Astrocyte (in vitro differentiated cells and primary cell): ENCODE results near the gene POFUT2. TPM values are rescaled to one million over a fixed set of nuclear protein-coding genes. Genes with fewer than 3 reads are reported as not detected.

Experiments
- DNase-seq: peaks from one replicate; pipeline ENCODE4 v3.0.0-alpha.2; 2010; ENCODE audit warnings: low read depth
- FAIRE-seq: peaks from 2 replicates; lab custom pipeline; 2011; peaks lifted over from hg19 to GRCh38; lab: Jason Lieb, UNC
- H2AFZ ChIP-seq: 2 replicates; pipeline ENCODE4 v1.6.0; 2012; ENCODE audit warnings: low read depth, low read length, inconsistent platforms
- H3K27ac ChIP-seq: 2 replicates; pipeline ENCODE4 v1.5.1; 2011; ENCODE audit warnings: low read depth, low read length, inconsistent platforms
- H3K27me3 ChIP-seq: 2 replicates; pipeline ENCODE4 v1.6.0; 2011; ENCODE audit warnings: low read length, inconsistent platforms; ENCODE audit not compliant: insufficient read depth
- H3K36me3 ChIP-seq: 2 replicates; pipeline ENCODE4 v1.5.1; 2011; ENCODE audit warnings: low read length, inconsistent platforms; ENCODE audit not compliant: insufficient read depth
- H3K4me1 ChIP-seq: 2 replicates; pipeline ENCODE4 v1.5.1; 2011; ENCODE audit warnings: low read length, inconsistent platforms; ENCODE audit not compliant: insufficient read depth
- H3K4me2 ChIP-seq: 2 replicates; pipeline ENCODE4 v1.6.0; 2012; ENCODE audit warnings: low read length, inconsistent platforms
- H3K4me3 ChIP-seq: 2 replicates; pipeline ENCODE4 v1.5.1; 2011; ENCODE audit warnings: low read depth, mild to moderate bottlenecking, low read length, inconsistent platforms; ENCODE audit not compliant: insufficient read depth
- H3K79me2 ChIP-seq: 2 replicates; pipeline ENCODE4 v1.6.0; 2012; ENCODE audit warnings: mild to moderate bottlenecking, low read length, inconsistent platforms; ENCODE audit not compliant: insufficient read depth
- H3K9ac ChIP-seq: 2 replicates; pipeline ENCODE4 v1.6.0; 2012; ENCODE audit warnings: mild to moderate bottlenecking, low read length, inconsistent platforms
- H3K9me3 ChIP-seq: 2 replicates; pipeline ENCODE4 v1.5.1; 2012; ENCODE audit warnings: low read depth, mild to moderate bottlenecking, low read length, inconsistent platforms; ENCODE audit not compliant: insufficient read depth
- H4K20me1 ChIP-seq: 2 replicates; pipeline ENCODE4 v1.6.0; 2012; ENCODE audit warnings: low read length, inconsistent platforms; ENCODE audit not compliant: insufficient read depth
- H3K27ac Mint-ChIP-seq: one replicate; pipeline ENCODE4 v1.8.0; 2021; ENCODE audit warnings: mild to moderate bottlenecking, mixed read lengths; ENCODE audit not compliant: unreplicated experiment
- H3K27me3 Mint-ChIP-seq: one replicate; pipeline ENCODE4 v1.8.0; 2021; ENCODE audit warnings: low read depth, mixed read lengths; ENCODE audit not compliant: unreplicated experiment
- H3K36me3 Mint-ChIP-seq: one replicate; pipeline ENCODE4 v1.8.0; 2021; ENCODE audit warnings: low read depth, mixed read lengths; ENCODE audit not compliant: unreplicated experiment
- H3K4me1 Mint-ChIP-seq: one replicate; pipeline ENCODE4 v1.8.0; 2021; ENCODE audit warnings: low read depth, mixed read lengths; ENCODE audit not compliant: unreplicated experiment
- H3K4me3 Mint-ChIP-seq: one replicate; pipeline ENCODE4 v1.8.0; 2021; ENCODE audit warnings: mild to moderate bottlenecking, moderate library complexity, mixed read lengths; ENCODE audit not compliant: unreplicated experiment
- H3K9me3 Mint-ChIP-seq: one replicate; pipeline ENCODE4 v1.8.0; 2021; ENCODE audit warnings: mild to moderate bottlenecking, mixed read lengths; ENCODE audit not compliant: unreplicated experiment
- CTCF ChIP-seq: IDR thresholded peaks from 2 replicates; pipeline ENCODE4 v1.5.1; 2011; ENCODE audit warnings: low read depth, mild to moderate bottlenecking, inconsistent platforms, low read length, moderate library complexity; ENCODE audit not compliant: insufficient read depth
- EZH2 ChIP-seq: IDR thresholded peaks from 2 replicates; pipeline ENCODE4 v1.6.1; 2012; ENCODE audit warnings: mild to moderate bottlenecking, low read length, inconsistent platforms; ENCODE audit not compliant: insufficient read depth
- total RNA-seq: library from RNA; stranded (reverse); gene quantifications from 2 replicates; pipeline ENCODE4 v1.2.1, GENCODE V29; 2021

Gene POFUT2
- total RNA-seq, 1 donor from 2014 or later = 109 TPM

- FAIRE-seq = no peak
- H3K36me3 ChIP-seq = no peaks in the 10 kb centered on the region
Observed at GRCh38 chr21:45310459-45310858, 22.8 kb upstream of the POFUT2 start.

GRCh38 chr21:45309987-45310381, 22.3 kb upstream of the POFUT2 start:
- H2AFZ ChIP-seq = no peak overlapping the region
- Mint-ChIP-seq H3K27ac (no peak overlapping the region), H3K4me1 (peaks cover 47% of the 10 kb centered on the region), H3K36me3 (peaks cover 14% of the 10 kb centered on the region), H3K9me3 (peaks cover 10% of the 10 kb centered on the region), H3K27me3 (no peaks in the 10 kb centered on the region), H3K4me3 (no peak overlapping the region)
- no peak overlapping the region for H3K4me2 ChIP-seq
- no peak overlapping the region for H3K27ac ChIP-seq
- TF ChIP-seq CTCF (no peak), EZH2 (no peak)
- no peaks in the 10 kb centered on the region for H3K79me2 ChIP-seq
- H3K9ac ChIP-seq = no peak overlapping the region
- peaks cover 41% of the 10 kb centered on the region for H3K4me1 ChIP-seq
- H4K20me1 ChIP-seq = no peaks in the 10 kb centered on the region
- FAIRE-seq (no peak), DNase-seq (no peak)
- H3K4me3 ChIP-seq = no peak overlapping the region
- no peaks in the 10 kb centered on the region for H3K9me3 ChIP-seq
- H3K36me3 ChIP-seq = no peaks in the 10 kb centered on the region
- H3K27me3 ChIP-seq = no peaks in the 10 kb centered on the region

More at GRCh38 chr21:45310459-45310858, 22.8 kb upstream of the POFUT2 start:
- peaks cover 43% of the 10 kb centered on the region for H3K4me1 Mint-ChIP-seq
- Histone ChIP-seq H3K9me3 (no peaks in the 10 kb centered on the region), H3K4me1 (peaks cover 40% of the 10 kb centered on the region), H3K4me3 (no peak overlapping the region), H3K4me2 (no peak overlapping the region), H3K79me2 (no peaks in the 10 kb centered on the region), H2AFZ (no peak overlapping the region), H3K27ac (no peak overlapping the region), H3K9ac (no peak overlapping the region), H4K20me1 (no peaks in the 10 kb centered on the region), H3K27me3 (no peaks in the 10 kb centered on the region)
- TF ChIP-seq CTCF = no peak
- no peak for TF ChIP-seq EZH2
- H3K27me3 Mint-ChIP-seq = no peaks in the 10 kb centered on the region
- DNase-seq = no peak
- H3K9me3 Mint-ChIP-seq = peaks cover 13% of the 10 kb centered on the region
- H3K36me3 Mint-ChIP-seq = peaks cover 11% of the 10 kb centered on the region
- H3K4me3 Mint-ChIP-seq = no peak overlapping the region
- no peak overlapping the region for H3K27ac Mint-ChIP-seq

GRCh38 chr21:45309069-45309986, 21.6 kb upstream of the POFUT2 start:
- Mint-ChIP-seq H3K36me3 (peaks cover 9% of the 10 kb centered on the region), H3K4me3 (peak overlapping the region; percentile 35), H3K9me3 (peaks cover 7% of the 10 kb centered on the region), H3K27me3 (no peaks in the 10 kb centered on the region), H3K4me1 (peaks cover 47% of the 10 kb centered on the region), H3K27ac (peak overlapping the region; percentile 91)
- Histone ChIP-seq H3K36me3 (no peaks in the 10 kb centered on the region), H3K4me1 (peaks cover 44% of the 10 kb centered on the region), H3K79me2 (no peaks in the 10 kb centered on the region), H3K4me2 (peak overlapping the region; percentile 62), H3K9me3 (no peaks in the 10 kb centered on the region), H3K27me3 (no peaks in the 10 kb centered on the region), H2AFZ (no peak overlapping the region), H3K27ac (peak overlapping the region; percentile 76), H4K20me1 (no peaks in the 10 kb centered on the region), H3K9ac (peak overlapping the region; percentile 77), H3K4me3 (no peak overlapping the region)
- FAIRE-seq = peak; percentile 13
- TF ChIP-seq CTCF = peak; percentile 70
- TF ChIP-seq EZH2 = no peak
- DNase-seq = no peak
